HG02759 (cell line): Measurements from ENCODE around the gene VIPR2.
"Not testable (repeated sequence)": the region's sequence is repeated elsewhere in the genome, so short reads cannot be mapped to it uniquely, and the experiment has no call there.

Experiments used
- ATAC-seq: cut with Tn5 transposase; IDR thresholded peaks from one replicate; pipeline ENCODE4 v1.9.1; 2021; ENCODE audit warnings: mild to moderate bottlenecking, moderate library complexity; ENCODE audit not compliant: unreplicated experiment

The VIPR2 gene

GRCh38 chr7:159013825-159014289 lies 130.8 kb downstream of the VIPR2 start:
- ATAC-seq: no peak

GRCh38 chr7:159013181-159013690 lies 131.4 kb downstream of the VIPR2 start:
- ATAC-seq: no peak

- ATAC-seq: no peak
Measured at GRCh38 chr7:159012353-159013069, 132.2 kb downstream of the VIPR2 start.

GRCh38 chr7:159011722-159012022 lies 133.0 kb downstream of the VIPR2 start:
- no peak for ATAC-seq

GRCh38 chr7:159010937-159011721 lies 133.5 kb downstream of the VIPR2 start:
- no peak for ATAC-seq

GRCh38 chr7:159010411-159010810 lies 134.3 kb downstream of the VIPR2 start:
- no peak for ATAC-seq

GRCh38 chr7:159009951-159010350 lies 134.7 kb downstream of the VIPR2 start:
- ATAC-seq: no peak

GRCh38 chr7:159008417-159008816 lies 136.2 kb downstream of the VIPR2 start:
- ATAC-seq: no peak

GRCh38 chr7:159007996-159008389 lies 136.7 kb downstream of the VIPR2 start:
- no peak for ATAC-seq

- no peak for ATAC-seq
Measured at GRCh38 chr7:159007364-159007995, 137.2 kb downstream of the VIPR2 start.

- no peak for ATAC-seq
Measured at GRCh38 chr7:159006610-159007130, 138.0 kb downstream of the VIPR2 start.

- ATAC-seq: not testable (repeated sequence)
Measured at GRCh38 chr7:159006022-159006609, 138.6 kb downstream of the VIPR2 start.

- ATAC-seq: no peak
Measured at GRCh38 chr7:159005618-159006017, 139.0 kb downstream of the VIPR2 start.

GRCh38 chr7:159004411-159004810 lies 140.3 kb downstream of the VIPR2 start:
- ATAC-seq: no peak

GRCh38 chr7:159001811-159002210 lies 142.9 kb downstream of the VIPR2 start:
- no peak for ATAC-seq

GRCh38 chr7:159000859-159001435 lies 143.7 kb downstream of the VIPR2 start:
- ATAC-seq: no peak

GRCh38 chr7:159000070-159000469 lies 144.6 kb downstream of the VIPR2 start:
- ATAC-seq: no peak

GRCh38 chr7:158999496-158999895 lies 145.2 kb downstream of the VIPR2 start:
- ATAC-seq: no peak

GRCh38 chr7:158998261-158998660 lies 146.4 kb downstream of the VIPR2 start:
- ATAC-seq: not testable (repeated sequence)

- no peak for ATAC-seq
Measured at GRCh38 chr7:158997471-158997870, 147.2 kb downstream of the VIPR2 start.

- no peak for ATAC-seq
Measured at GRCh38 chr7:158997110-158997453, 147.6 kb downstream of the VIPR2 start.
